ENCODE results near the gene GLCCI1. TPM values are rescaled to one million over a fixed set of nuclear protein-coding genes. Genes with fewer than 3 reads are reported as not detected.

Gene GLCCI1
- total and polyA plus RNA-seq, 2 of the 8 experiments (the other 6 are each of a cell fraction or from before 2014, with no cell fraction given), result 12.4 to 27.7 TPM

- Histone ChIP-seq H3K23ac (ENCODE audit: insufficient read length) (no peak overlapping the region), H3K36me3 (ENCODE audit: control insufficient read depth in 2 of 4, insufficient read depth in 4 of 4, low read length in 3 of 4) (no peaks in the 10 kb centered on the region; a peak in 1 of 8 replicates), H3K4ac (replicated peaks; ENCODE audit: insufficient read length, low read depth, low read length) (no peak overlapping the region), H4K20me1 (replicated peaks in 1 of 2; ENCODE audit: control insufficient read depth in 1 of 2, insufficient read depth in 2 of 2, low read length in 2 of 2) (no peaks in the 10 kb centered on the region), H3K79me1 (ENCODE audit: low read depth, low read length) (no peaks in the 10 kb centered on the region), H4K5ac (ENCODE audit: insufficient read length, low read depth, low read length) (no peak overlapping the region), H3K56ac (replicated peaks; ENCODE audit: insufficient read length, low read depth, low read length) (no peak overlapping the region), H3K27me3 (replicated peaks in 1 of 4; ENCODE audit: control insufficient read depth in 3 of 4, extremely low read depth in 1 of 4, insufficient read depth in 3 of 4, low read length in 3 of 4) (no peaks in the 10 kb centered on the region), H3K23me2 (ENCODE audit: low read depth, low read length) (no peaks in the 10 kb centered on the region), H3K18ac (ENCODE audit: extremely low read depth, low read length) (no peak overlapping the region), H3K27ac (ENCODE audit: low read depth, low read length) (no peak overlapping the region), H3K79me2 (ENCODE audit: control insufficient read depth in 1 of 2, insufficient read depth in 2 of 2, low read length in 2 of 2) (no peaks in the 10 kb centered on the region), H2BK12ac (ENCODE audit: low read depth, low read length) (no peak overlapping the region), H3K4me2 (ENCODE audit: insufficient read depth in 1 of 2, low read depth in 2 of 2, low read length in 2 of 2) (no peak overlapping the region), H2BK15ac (ENCODE audit: low read length) (no peak overlapping the region), H3K14ac (ENCODE audit: insufficient read length) (no peak overlapping the region), H3K4me1 (replicated peaks in 1 of 4; ENCODE audit: control insufficient read depth in 3 of 4, insufficient read depth in 4 of 4, low read length in 3 of 4) (peaks cover 5 to 14% (median 11%) of the 10 kb centered on the region in 4 experiments; a peak in 5 of 7 replicates), H2BK20ac (ENCODE audit: low read length) (no peak overlapping the region), H3K9me3 (ENCODE audit: insufficient read depth in 2 of 2, low read depth in 1 of 2, low read length in 1 of 2) (no peaks in the 10 kb centered on the region), H2AFZ (ENCODE audit: low read length) (no peak overlapping the region), H2BK120ac (replicated peaks; ENCODE audit: low read depth, low read length) (no peak overlapping the region), H3K4me3 (ENCODE audit: extremely low read depth in 1 of 4, insufficient read depth in 2 of 4, low read depth in 3 of 4, low read length in 4 of 4) (no peak overlapping the region), H2BK5ac (ENCODE audit: low read depth, low read length) (no peak overlapping the region), H4K91ac (replicated peaks; ENCODE audit: insufficient read length, low read length) (no peak overlapping the region), H2AK5ac (ENCODE audit: low read depth, low read length) (no peak overlapping the region), H3K9ac (replicated peaks in 1 of 4; ENCODE audit: extremely low read depth in 1 of 4, low read depth in 3 of 4, low read length in 3 of 4) (no peak overlapping the region), H4K8ac (ENCODE audit: extremely low read depth, insufficient read depth, low read length) (no peak overlapping the region)
- DNase-seq (ENCODE audit: low read depth in 1 of 2, low spot score in 2 of 2) (no peak), FAIRE-seq (no peak)
- 88% methylated on average over 4 of the region's 4 CpGs; no CpG with 5 or more reads in 1 of the 2 experiments for WGBS, 2 experiments (ENCODE audit: extremely low coverage in 1 of 2, insufficient coverage in 1 of 2, insufficient read length in 1 of 2, insufficient replicate concordance in 2 of 2, low coverage in 1 of 2, low lambda C conversion rate in 2 of 2, missing lambda C conversion rate in 1 of 2)
- ChIA-PET POLR2A (ENCODE audit: partially characterized antibody) (interaction anchor here (1.0 kb wide), 1 partner anchor 294 kb away, joined by 3 read pairs; no protein-coding TSS in a partner anchor), CTCF (ENCODE audit: partially characterized antibody) (interaction anchor here (0.7 to 0.9 kb wide), 2 partner anchors 9 to 24 kb away, joined by 3 read pairs; no protein-coding TSS in a partner anchor)
- TF ChIP-seq MAFK (IDR thresholded peaks at IDR 0.05; ENCODE audit: low read depth, low read length) (no peak), TAF1 (IDR thresholded peaks at IDR 0.05; ENCODE audit: low read depth, low read length) (no peak), BRCA1 (IDR thresholded peaks at IDR 0.05; ENCODE audit: low read depth, low read length) (no peak), SUZ12 (IDR thresholded peaks at IDR 0.05; ENCODE audit: low read length) (no peak), ASH2L (IDR thresholded peaks at IDR 0.05; ENCODE audit: low read length) (no peak), CBX5 (IDR thresholded peaks at IDR 0.05; ENCODE audit: low read depth, low read length) (no peak), JUND (IDR thresholded peaks at IDR 0.05; ENCODE audit: low read length) (no peak), HDAC2 (IDR thresholded peaks at IDR 0.05; ENCODE audit: borderline replicate concordance in 1 of 2, low read depth in 2 of 2, low read length in 2 of 2) (no peak), SRF (IDR thresholded peaks at IDR 0.05; ENCODE audit: low read depth, low read length) (no peak), SP2 (IDR thresholded peaks at IDR 0.05; ENCODE audit: low read length) (no peak), CTBP2 (IDR thresholded peaks at IDR 0.05; ENCODE audit: borderline replicate concordance, insufficient read depth, insufficient read length, low read length) (no peak), FOSL1 (IDR thresholded peaks at IDR 0.05; ENCODE audit: insufficient read depth, low read depth, low read length) (no peak), TEAD4 (IDR thresholded peaks at IDR 0.05; ENCODE audit: low read depth, low read length) (no peak)
These were observed 145.6 kb downstream of the GLCCI1 start for GRCh38 chr7:8114175-8114574.
